Kidney (tissue), 14 donors: ENCODE data around the gene GIPC1. TPM values are rescaled to one million over a fixed set of nuclear protein-coding genes. Genes with fewer than 3 reads are reported as not detected.

ENCODE experiments used
- DNase-seq, 5 donors: peaks; one replicate each; pipeline ENCODE4 v3.0.0-alpha.2; 2013 to 2020
- FAIRE-seq: peaks from 2 replicates; lab custom pipeline; 2012; peaks lifted over from hg19 to GRCh38; lab: Jason Lieb, UNC
- H3K27ac ChIP-seq, 2 donors: one replicate each; pipeline ENCODE4 v1.7.0; 2013; ENCODE audit warnings: low read depth in 2 of 2, low read length in 2 of 2, inconsistent platforms in 1 of 2
- H3K27me3 ChIP-seq: one replicate; pipeline ENCODE4 v1.7.1; 2013; ENCODE audit warnings: low read length, inconsistent platforms; ENCODE audit not compliant: control insufficient read depth, insufficient read depth
- H3K36me3 ChIP-seq, 3 donors: one replicate each; pipeline versions ENCODE4 v1.7.0 to v1.7.1; 2013; ENCODE audit warnings: low read length in 3 of 3, control low read depth in 1 of 3, inconsistent platforms in 1 of 3; ENCODE audit not compliant: insufficient read depth in 3 of 3, control insufficient read depth in 2 of 3
- H3K4me1 ChIP-seq, 3 donors: one replicate each; pipeline versions ENCODE4 v1.7.0 to v1.7.1; 2013; ENCODE audit warnings: low read length in 3 of 3, inconsistent platforms in 1 of 3, low read depth in 1 of 3; ENCODE audit not compliant: control insufficient read depth in 2 of 3, insufficient read depth in 2 of 3
- H3K4me3 ChIP-seq, 3 donors: one replicate each; pipeline versions ENCODE4 v1.7.0 to v1.8.1; 2013; ENCODE audit warnings: low read length in 3 of 3, control low read depth in 1 of 3, inconsistent platforms in 1 of 3
- H3K9ac ChIP-seq, 3 donors: one replicate each; pipeline versions ENCODE4 v1.7.0 to v1.7.1; 2013; ENCODE audit warnings: low read length in 3 of 3, control low read depth in 1 of 3, inconsistent platforms in 1 of 3
- H3K9me3 ChIP-seq, 3 donors: one replicate each; pipeline versions ENCODE4 v1.7.0 to v1.7.1; 2013; ENCODE audit warnings: low read length in 3 of 3, control low read depth in 1 of 3, inconsistent platforms in 1 of 3; ENCODE audit not compliant: control insufficient read depth in 2 of 3, insufficient read depth in 1 of 3
- CTCF ChIP-seq: IDR thresholded peaks from 3 replicates; pipeline ENCODE4 v1.5.1; 2012; ENCODE audit warnings: mild to moderate bottlenecking, moderate library complexity, borderline replicate concordance; ENCODE audit not compliant: insufficient read depth; ENCODE audit errors: extremely low read depth
- intact Hi-C: fragments of 100-400 bp; cut with DNase I; formaldehyde crosslinking; loops from one replicate; pipeline ENCODE4 v1.11.1; 2022
- polyA plus RNA-seq: library from polyadenylated mRNA; stranded (reverse); fragments of 350-450 nt; fragmentation: Illumina TruSeq; extraction: RNeasy Lipid Tissue Mini Kit (QIAGEN cat#74804); gene quantifications from one replicate; pipeline ENCODE4 v1.2.3, GENCODE V29; 2014; ENCODE audit warnings: low read depth, low replicate concordance; ENCODE audit not compliant: insufficient read depth
- total RNA-seq: library from RNA; stranded (reverse); fragmentation: NEBNext Ultra II Directional; extraction: Animal tissue kit (Norgen Biotek cat#: 25700); gene quantifications from one replicate; pipeline ENCODE4 v1.2.1, GENCODE V29; 2021
- donor health status: control.
- donor health status: control.
- donor health status: control.
- donor health status: control.
- donor health status: control.
- donor health status: DM: yes; HTN: yes; CAD: no.
- donor health status: Normal renal cell carcinoma (clear cell type).

Gene GIPC1
- total and polyA plus RNA-seq, 2 donors from 2014 or later: 94.6 to 137 TPM

GRCh38 chr19:14480700-14481079, 15.2 kb downstream of the GIPC1 start:
- H3K9ac ChIP-seq: no peak overlapping the region
- no peak for TF ChIP-seq CTCF
- DNase-seq (no peak), FAIRE-seq (no peak)
- peaks cover 0 to 12% (median 0%) of the 10 kb centered on the region in 3 donors for H3K4me1 ChIP-seq
- no peaks in the 10 kb centered on the region for H3K9me3 ChIP-seq
- no peak overlapping the region for H3K27ac ChIP-seq
- H3K27me3 ChIP-seq: no peaks in the 10 kb centered on the region
- no peak overlapping the region for H3K4me3 ChIP-seq
- intact Hi-C loops: no loop called here
- peaks cover 0 to 25% (median 0%) of the 10 kb centered on the region in 3 donors for H3K36me3 ChIP-seq

GRCh38 chr19:14479975-14480699, 15.8 kb downstream of the GIPC1 start:
- H3K9me3 ChIP-seq: no peaks in the 10 kb centered on the region
- intact Hi-C loops: no loop called here
- peak; percentile 83 for TF ChIP-seq CTCF
- H3K36me3 ChIP-seq: peaks cover 0 to 25% (median 0%) of the 10 kb centered on the region in 3 donors
- peaks cover 0 to 12% (median 0%) of the 10 kb centered on the region in 3 donors for H3K4me1 ChIP-seq
- FAIRE-seq (no peak), DNase-seq (peak; percentile 85 to 91 (median 90))
- no peaks in the 10 kb centered on the region for H3K27me3 ChIP-seq
- no peak overlapping the region for H3K9ac ChIP-seq
- H3K27ac ChIP-seq: peak overlapping the region in 1 of 2 donors; percentile 28
- no peak overlapping the region for H3K4me3 ChIP-seq

DNA sequence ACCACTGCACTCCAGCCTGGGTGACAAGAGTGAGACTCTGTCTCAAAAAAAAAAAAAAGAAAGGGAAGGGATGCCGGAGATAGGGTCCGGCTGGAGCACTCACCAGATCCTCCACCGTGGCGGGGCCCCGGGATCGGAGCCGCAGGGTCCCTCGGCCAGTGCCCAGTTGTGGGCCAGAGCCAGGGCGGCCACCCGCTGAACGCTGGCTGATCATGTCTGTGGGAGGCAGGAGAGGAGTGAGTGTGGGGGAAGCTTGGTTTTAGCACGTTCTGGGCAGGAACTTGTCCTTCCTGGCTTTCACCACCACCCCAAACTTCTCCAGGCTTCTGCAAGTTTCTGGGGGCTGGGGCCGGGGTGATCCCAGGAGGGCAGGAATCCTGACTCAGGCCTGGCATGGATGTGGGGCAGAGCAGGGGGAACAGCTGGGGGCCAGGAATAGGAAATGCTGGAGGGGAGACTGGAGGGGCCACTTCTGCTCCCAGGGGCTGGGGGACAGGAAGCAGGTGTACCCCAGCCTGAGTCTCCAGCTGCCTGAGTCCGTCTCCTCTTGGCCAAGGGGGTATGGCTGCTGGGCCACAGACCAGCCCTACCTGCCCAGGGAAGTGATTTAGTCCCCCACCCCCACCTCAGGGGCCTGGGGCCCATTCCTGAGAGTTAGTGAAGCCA, 16.5 kb downstream of the GIPC1 start:
- peak in 1 of 5 donors; percentile 33 for DNase-seq
- Histone ChIP-seq H3K9ac (no peak overlapping the region), H3K9me3 (no peaks in the 10 kb centered on the region), H3K27me3 (no peaks in the 10 kb centered on the region), H3K4me1 (peaks cover 0 to 17% (median 0%) of the 10 kb centered on the region in 3 donors), H3K27ac (peak overlapping the region; percentile 13 to 51), H3K4me3 (no peak overlapping the region), H3K36me3 (peaks cover 0 to 25% (median 0%) of the 10 kb centered on the region in 3 donors)
- FAIRE-seq: no peak
- intact Hi-C loops: no loop called here
- TF ChIP-seq CTCF: no peak
